Chondrocyte (in vitro differentiated cells): Measurements from ENCODE around the gene IFFO2. TPM values are rescaled to one million over a fixed set of nuclear protein-coding genes. Genes with fewer than 3 reads are reported as not detected.
A peak's percentile ranks its signal among the peaks of the same experiment; 100 is the strongest.
"Not testable (repeated sequence)": the region's sequence is repeated elsewhere in the genome, so short reads cannot be mapped to it uniquely, and the experiment has no call there.

Experiments used
- DNase-seq: peaks from one replicate; pipeline ENCODE4 v3.0.0; 2021; ENCODE audit warnings: mixed read lengths, low spot score
- H3K27ac Mint-ChIP-seq: one replicate; pipeline ENCODE4 v1.8.0; 2021; ENCODE audit warnings: mild to moderate bottlenecking, moderate library complexity, mixed read lengths; ENCODE audit not compliant: unreplicated experiment
- H3K27me3 Mint-ChIP-seq: 2 replicates; pipeline ENCODE4 v1.8.0; 2021; ENCODE audit warnings: low read depth, mixed read lengths
- H3K36me3 Mint-ChIP-seq: 2 replicates; pipeline ENCODE4 v1.8.0; 2021; ENCODE audit warnings: low read depth, mixed read lengths
- H3K4me1 Mint-ChIP-seq: 2 replicates; pipeline ENCODE4 v1.8.0; 2021; ENCODE audit warnings: low read depth, mild to moderate bottlenecking, mixed read lengths
- H3K4me3 Mint-ChIP-seq: one replicate; pipeline ENCODE4 v1.8.0; 2021; ENCODE audit warnings: mild to moderate bottlenecking, moderate library complexity, mixed read lengths; ENCODE audit not compliant: unreplicated experiment
- H3K9me3 Mint-ChIP-seq: 2 replicates; pipeline ENCODE4 v1.8.0; 2021; ENCODE audit warnings: low read depth, mixed read lengths
- CTCF ChIP-seq: fragments of 200-600 bp; sonication (generic); IDR thresholded peaks from 2 replicates; pipeline ENCODE4 v1.5.0; 2021; ENCODE audit warnings: antibody characterized with exemption, mild to moderate bottlenecking, moderate library complexity
- total RNA-seq: library from RNA; stranded (reverse); gene quantifications from 3 replicates; pipeline ENCODE4 v1.2.1, GENCODE V29; 2021

The IFFO2 gene
- total RNA-seq, 1 donor from 2014 or later, result 18.9 TPM

GRCh38 chr1:18899363-18900049 is 57.0 kb downstream of the IFFO2 start:
- H3K9me3 Mint-ChIP-seq, result no peaks in the 10 kb centered on the region
- H3K27me3 Mint-ChIP-seq, result no peaks in the 10 kb centered on the region
- TF ChIP-seq CTCF, result no peak
- DNase-seq, result no peak
- no peak overlapping the region for H3K4me3 Mint-ChIP-seq
- H3K4me1 Mint-ChIP-seq, result peaks cover 23% of the 10 kb centered on the region
- no peak overlapping the region for H3K27ac Mint-ChIP-seq
- no peaks in the 10 kb centered on the region for H3K36me3 Mint-ChIP-seq

- Mint-ChIP-seq H3K4me3 (no peak overlapping the region), H3K9me3 (no peaks in the 10 kb centered on the region), H3K27ac (no peak overlapping the region)
Measured at GRCh38 chr1:18898567-18898966, 57.9 kb downstream of the IFFO2 start.

GRCh38 chr1:18895317-18895716 is 61.2 kb downstream of the IFFO2 start:
- H3K27me3 Mint-ChIP-seq, result no peaks in the 10 kb centered on the region
- no peak overlapping the region for H3K4me3 Mint-ChIP-seq
- H3K9me3 Mint-ChIP-seq, result no peaks in the 10 kb centered on the region
- no peaks in the 10 kb centered on the region for H3K36me3 Mint-ChIP-seq
- DNase-seq, result no peak
- H3K27ac Mint-ChIP-seq, result no peak overlapping the region
- TF ChIP-seq CTCF, result no peak
- H3K4me1 Mint-ChIP-seq, result peaks cover 29% of the 10 kb centered on the region

More at GRCh38 chr1:18898567-18898966, 57.9 kb downstream of the IFFO2 start:
- TF ChIP-seq CTCF, result no peak
- Mint-ChIP-seq H3K27me3 (no peaks in the 10 kb centered on the region), H3K4me1 (peaks cover 22% of the 10 kb centered on the region), H3K36me3 (no peaks in the 10 kb centered on the region)
- no peak for DNase-seq

GRCh38 chr1:18893120-18893519 is 63.4 kb downstream of the IFFO2 start:
- no peaks in the 10 kb centered on the region for H3K36me3 Mint-ChIP-seq
- H3K27ac Mint-ChIP-seq, result no peak overlapping the region
- H3K4me1 Mint-ChIP-seq, result peaks cover 31% of the 10 kb centered on the region
- no peaks in the 10 kb centered on the region for H3K27me3 Mint-ChIP-seq
- H3K9me3 Mint-ChIP-seq, result no peaks in the 10 kb centered on the region
- DNase-seq, result no peak
- no peak for TF ChIP-seq CTCF
- no peak overlapping the region for H3K4me3 Mint-ChIP-seq

- Mint-ChIP-seq H3K27ac (peak overlapping the region; percentile 95), H3K4me1 (peaks cover 31% of the 10 kb centered on the region)
- H3K27me3 Mint-ChIP-seq, H3K9me3 Mint-ChIP-seq, H3K36me3 Mint-ChIP-seq, DNase-seq, H3K4me3 Mint-ChIP-seq: not testable (repeated sequence)
Measured at GRCh38 chr1:18891858-18892257, 64.6 kb downstream of the IFFO2 start.

GRCh38 chr1:18891426-18891780 is 65.1 kb downstream of the IFFO2 start:
- Mint-ChIP-seq H3K36me3 (peaks cover 2% of the 10 kb centered on the region), H3K9me3 (no peaks in the 10 kb centered on the region), H3K4me1 (peaks cover 31% of the 10 kb centered on the region), H3K4me3 (no peak overlapping the region), H3K27ac (peak overlapping the region; percentile 95), H3K27me3 (no peaks in the 10 kb centered on the region)
- TF ChIP-seq CTCF, result no peak
- no peak for DNase-seq
